ENCODE results near the gene ADAMTS19. TPM values are rescaled to one million over a fixed set of nuclear protein-coding genes. Genes with fewer than 3 reads are reported as not detected.

ADAMTS19 gene
- total RNA-seq, 1 experiment from 2014 or later = 20.3 TPM

DNA sequence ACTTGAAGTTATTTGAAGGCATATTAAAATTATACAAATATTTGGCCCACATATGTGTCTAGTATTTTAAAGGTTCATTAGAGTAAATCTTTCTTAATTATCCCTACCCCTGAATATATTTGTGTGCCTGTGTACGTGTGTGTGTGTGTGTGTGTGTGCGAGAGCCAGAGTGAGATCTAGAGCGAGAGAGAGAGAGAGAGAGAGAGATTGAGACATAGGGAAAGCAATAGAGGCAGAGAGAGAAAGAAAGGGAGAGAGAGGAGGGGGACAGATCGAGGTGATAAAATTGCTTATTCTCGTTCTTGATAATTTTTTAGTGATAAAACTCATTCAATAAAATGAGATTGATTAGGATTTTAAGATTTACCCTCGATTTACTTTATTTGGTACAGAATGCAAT, 47.4 kb downstream of the ADAMTS19 start:
- H2BK5ac ChIP-seq (ENCODE audit: insufficient read length, low read length) = no peak overlapping the region
- WGBS (ENCODE audit: extremely low coverage, insufficient read length, low lambda C conversion rate) = no CpG with 5 or more reads among the region's 6 CpGs
- no peak overlapping the region for H2BK120ac ChIP-seq (ENCODE audit: low read depth, low read length, poor library complexity, severe bottlenecking)
- no peaks in the 10 kb centered on the region for H3K4me1 ChIP-seq (ENCODE audit: insufficient read depth, low read length)
- H2BK15ac ChIP-seq (ENCODE audit: low read depth, low read length) = no peak overlapping the region
- H2AK5ac ChIP-seq (ENCODE audit: insufficient read length, low read length) = no peak overlapping the region
- H3K9ac ChIP-seq (ENCODE audit: extremely low read depth, insufficient read length, low read length) = no peak overlapping the region
- Mint-ChIP-seq H3K9me3 (no peaks in the 10 kb centered on the region), H3K4me3 (no peak overlapping the region), H3K36me3 (ENCODE audit: insufficient read depth in 1 of 3, low read depth in 3 of 3) (peaks cover 0 to 7% (median 2%) of the 10 kb centered on the region in 3 experiments; a peak in 4 of 7 replicates), H3K27ac (no peak overlapping the region; a peak in 1 of 7 replicates), H3K4me1 (no peaks in the 10 kb centered on the region), H3K27me3 (ENCODE audit: low read depth) (no peaks in the 10 kb centered on the region)
- H3K4me2 ChIP-seq (ENCODE audit: insufficient read depth, insufficient read length, low read length) = no peak overlapping the region
- H3K23ac ChIP-seq (ENCODE audit: insufficient read length, low read depth, low read length) = no peak overlapping the region
- no peak overlapping the region for H2BK20ac ChIP-seq (ENCODE audit: low read depth, low read length, poor library complexity, severe bottlenecking)
- H2BK12ac ChIP-seq (ENCODE audit: insufficient read length, low read depth, low read length) = no peak overlapping the region
- no peak for DNase-seq
- no peaks in the 10 kb centered on the region for H3K27me3 ChIP-seq (ENCODE audit: insufficient read depth, low read length)
- H4K8ac ChIP-seq (replicated peaks; ENCODE audit: insufficient read length, low read depth, low read length) = no peak overlapping the region
- no peak overlapping the region for H3K4ac ChIP-seq (ENCODE audit: low read depth, low read length)
- no peaks in the 10 kb centered on the region; the same call in 1 of the 2 replicates for H3K79me2 ChIP-seq (ENCODE audit: insufficient read depth, low read length)
- H3K27ac ChIP-seq (ENCODE audit: insufficient read length, low read depth, low read length) = no peak overlapping the region
- no peak overlapping the region for H3K56ac ChIP-seq (ENCODE audit: insufficient read length, low read depth, low read length)
- H2AFZ ChIP-seq (ENCODE audit: low read length) = no peak overlapping the region
- no peaks in the 10 kb centered on the region for H3K79me1 ChIP-seq (ENCODE audit: insufficient read depth, low read depth, low read length, poor library complexity, severe bottlenecking)
- no peaks in the 10 kb centered on the region for H4K20me1 ChIP-seq (ENCODE audit: control insufficient read depth, insufficient read depth, insufficient read length)
- no peaks in the 10 kb centered on the region for H3K23me2 ChIP-seq (ENCODE audit: insufficient read length, low read depth, low read length, poor library complexity, severe bottlenecking)
- no peak overlapping the region for H3T11ph ChIP-seq (ENCODE audit: low read length)
- no peak overlapping the region for H3K14ac ChIP-seq (ENCODE audit: insufficient read depth, low read length)
- TF ChIP-seq CTCF (conservative IDR thresholded peaks at IDR 0.05) = no peak
- H3K9me3 ChIP-seq (ENCODE audit: control insufficient read depth, low read depth, low read length) = no peaks in the 10 kb centered on the region
- H4K91ac ChIP-seq (ENCODE audit: insufficient read length, low read depth, low read length) = no peak overlapping the region
- no peak overlapping the region for H4K5ac ChIP-seq (ENCODE audit: insufficient read length, low read depth, low read length)
- H3K18ac ChIP-seq (ENCODE audit: insufficient read length, low read depth, low read length) = no peak overlapping the region
